ENCODE data around the gene TMEM222.
"Not testable (repeated sequence)": the region's sequence is repeated elsewhere in the genome, so short reads cannot be mapped to it uniquely, and the experiment has no call there.

TMEM222 gene

GRCh38 chr1:27321813-27322568 lies at the start of gene TMEM222:
TSS of gene TMEM222 (plus strand) at chr1:27322163. CDS start at chr1:27322198, 35 bp downstream.
- peak; percentile 92 to 95 (median 95) for DNase-seq (ENCODE audit: low read depth in 3 of 3)

- no peak for DNase-seq (ENCODE audit: low read depth in 3 of 3)
Measured at GRCh38 chr1:27274204-27274603, 47.8 kb upstream of the TMEM222 start.

GRCh38 chr1:27275696-27276095 lies 46.3 kb upstream of the TMEM222 start:
- no peak for DNase-seq (ENCODE audit: low read depth in 3 of 3)

- DNase-seq (ENCODE audit: low read depth in 3 of 3): peak; percentile 61 to 85 (median 82)
Measured at GRCh38 chr1:27284425-27285273, 37.3 kb upstream of the TMEM222 start.

GRCh38 chr1:27285274-27285660 lies 36.7 kb upstream of the TMEM222 start:
- DNase-seq (ENCODE audit: low read depth in 3 of 3): no peak

- DNase-seq (ENCODE audit: low read depth in 3 of 3): not testable (repeated sequence)
Measured at GRCh38 chr1:27285821-27286220, 36.1 kb upstream of the TMEM222 start.

- DNase-seq (ENCODE audit: low read depth in 3 of 3): not testable (repeated sequence)
Measured at GRCh38 chr1:27289125-27289524, 32.8 kb upstream of the TMEM222 start.

- DNase-seq (ENCODE audit: low read depth in 3 of 3): no peak
Measured at GRCh38 chr1:27290581-27290980, 31.4 kb upstream of the TMEM222 start.

DNA sequence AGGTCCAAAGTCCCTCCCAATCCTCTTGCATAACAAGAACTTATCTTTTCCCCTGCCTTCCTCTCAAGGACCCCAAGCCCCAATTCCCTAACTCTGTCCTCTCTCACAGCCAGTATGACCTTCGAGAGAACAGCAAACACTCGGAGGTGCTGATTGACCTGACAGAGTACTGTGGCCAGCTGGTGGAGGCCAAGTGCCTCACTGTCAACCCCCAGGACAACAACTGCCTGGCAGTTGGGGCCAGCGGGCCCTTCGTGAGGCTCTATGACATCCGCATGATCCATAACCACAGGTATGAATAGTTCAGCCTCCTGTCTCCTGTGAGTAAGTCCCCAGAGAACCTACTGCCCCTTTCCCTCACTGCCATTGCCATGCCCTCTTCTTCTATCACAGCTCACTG lies 29.9 kb upstream of the TMEM222 start:
- DNase-seq (ENCODE audit: low read depth in 3 of 3): no peak

DNA sequence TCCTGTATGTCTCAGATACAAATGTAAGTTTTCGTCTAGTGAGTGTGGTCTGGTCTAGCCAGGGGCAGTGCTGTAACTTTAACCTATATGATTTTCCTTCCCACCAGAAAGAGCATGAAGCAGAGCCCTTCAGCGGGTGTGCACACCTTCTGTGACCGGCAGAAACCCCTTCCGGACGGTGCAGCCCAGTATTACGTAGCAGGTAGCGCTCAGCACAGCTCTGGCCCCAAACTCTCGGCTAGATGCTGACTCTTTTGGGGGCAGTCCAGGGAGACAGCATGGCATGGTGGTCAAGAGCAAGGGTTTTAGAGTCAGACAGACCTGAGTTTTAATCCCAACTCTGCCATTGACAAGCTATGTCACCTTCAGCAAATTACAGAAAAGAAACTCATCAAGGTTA lies 28.0 kb upstream of the TMEM222 start:
- no peak for DNase-seq (ENCODE audit: low read depth in 3 of 3)

GRCh38 chr1:27296773-27297291 lies 25.1 kb upstream of the TMEM222 start:
- peak; percentile 43 to 59 (median 53) for DNase-seq (ENCODE audit: low read depth in 3 of 3)

GRCh38 chr1:27297903-27298302 lies 24.1 kb upstream of the TMEM222 start:
- DNase-seq (ENCODE audit: low read depth in 3 of 3): no peak

DNA sequence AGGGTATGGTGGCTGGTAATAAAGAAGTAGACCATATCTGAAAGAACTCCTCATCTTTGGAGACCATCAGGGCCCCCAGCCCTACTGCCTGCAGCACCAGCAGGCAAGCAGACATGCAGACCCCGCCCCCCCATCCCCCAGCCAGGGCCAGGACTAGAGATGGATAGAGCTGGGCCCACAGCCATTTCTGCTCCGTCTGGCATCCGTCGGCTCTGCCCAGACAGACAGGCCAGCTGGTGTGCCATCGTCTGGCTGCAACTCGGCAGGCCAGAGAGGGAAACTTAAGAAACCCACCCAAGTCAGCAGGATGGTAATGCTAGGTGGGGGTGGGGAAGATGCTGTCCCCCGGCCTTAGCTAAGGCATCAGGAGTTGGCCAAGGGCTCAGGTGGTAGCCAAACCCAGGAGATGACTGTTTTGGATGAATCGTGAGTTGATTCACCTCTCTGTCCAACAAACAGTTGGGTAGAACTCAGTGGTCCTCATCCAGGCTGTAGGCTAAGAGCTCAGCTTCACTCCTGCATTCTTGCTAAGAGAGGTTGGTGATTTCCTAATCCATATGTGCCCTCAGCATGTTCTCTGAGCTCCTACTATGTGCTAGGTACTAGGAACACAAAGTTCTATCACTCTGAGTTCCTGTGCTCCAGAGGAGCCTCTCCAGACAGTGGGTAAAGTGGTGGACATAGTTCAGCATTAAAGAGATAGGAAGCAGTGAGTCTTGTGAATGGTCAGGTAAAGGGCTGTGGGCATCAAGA lies 23.2 kb upstream of the TMEM222 start:
- DNase-seq (ENCODE audit: low read depth in 3 of 3): no peak

GRCh38 chr1:27299385-27300271 lies 22.3 kb upstream of the TMEM222 start:
- no peak for DNase-seq (ENCODE audit: low read depth in 3 of 3)

GRCh38 chr1:27300341-27301051 lies 21.5 kb upstream of the TMEM222 start:
- peak; percentile 59 to 60 (median 60) for DNase-seq (ENCODE audit: low read depth in 3 of 3)

DNA sequence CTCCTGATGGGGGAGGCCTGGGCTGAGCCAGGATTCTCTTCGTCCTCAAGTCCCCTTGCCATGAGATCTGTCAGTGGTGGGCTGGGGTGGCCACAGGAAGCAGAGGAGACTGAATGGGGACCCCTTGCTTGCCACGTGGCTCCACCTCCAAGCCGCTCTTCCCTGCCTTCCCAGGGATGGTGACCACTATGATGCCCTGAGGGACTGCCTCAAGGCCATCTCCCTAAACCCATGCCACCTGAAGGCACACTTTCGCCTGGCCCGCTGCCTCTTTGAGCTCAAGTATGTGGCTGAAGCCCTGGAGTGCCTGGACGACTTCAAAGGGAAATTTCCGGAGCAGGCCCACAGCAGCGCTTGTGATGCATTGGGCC lies 20.9 kb upstream of the TMEM222 start:
- no peak for DNase-seq (ENCODE audit: low read depth in 3 of 3)

DNA sequence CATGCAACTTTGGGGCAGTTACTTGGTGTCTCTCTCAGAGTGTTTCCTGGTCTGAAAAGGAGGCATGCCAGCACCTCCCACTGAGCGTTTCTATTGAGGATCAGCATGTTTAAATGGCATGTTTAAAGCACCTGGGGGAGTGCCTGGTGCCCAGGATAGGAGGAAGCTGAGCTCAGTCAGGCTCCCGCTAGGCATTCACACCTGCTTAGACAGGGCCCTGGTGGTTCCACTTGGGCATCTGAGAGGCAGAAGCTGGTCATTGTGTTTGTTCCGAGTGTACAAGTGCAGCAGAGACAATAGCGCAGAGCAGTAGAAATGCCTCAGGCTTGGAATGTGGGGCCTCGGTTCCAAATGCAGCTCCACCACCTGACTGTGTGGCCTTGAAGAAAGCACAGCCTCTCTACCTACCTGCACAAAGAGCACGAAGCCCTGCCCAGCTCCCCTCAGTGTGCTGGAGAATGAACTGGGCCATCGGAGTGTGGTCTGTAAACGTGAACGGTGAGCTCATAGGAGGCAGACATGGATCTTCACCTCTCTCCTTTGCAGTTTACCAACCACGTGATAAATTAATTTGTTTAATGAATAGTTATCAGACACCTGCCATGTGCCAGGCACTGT lies 20.3 kb upstream of the TMEM222 start:
- no peak for DNase-seq (ENCODE audit: low read depth in 3 of 3)

GRCh38 chr1:27302612-27303011 lies 19.4 kb upstream of the TMEM222 start:
- DNase-seq (ENCODE audit: low read depth in 3 of 3): no peak

DNA sequence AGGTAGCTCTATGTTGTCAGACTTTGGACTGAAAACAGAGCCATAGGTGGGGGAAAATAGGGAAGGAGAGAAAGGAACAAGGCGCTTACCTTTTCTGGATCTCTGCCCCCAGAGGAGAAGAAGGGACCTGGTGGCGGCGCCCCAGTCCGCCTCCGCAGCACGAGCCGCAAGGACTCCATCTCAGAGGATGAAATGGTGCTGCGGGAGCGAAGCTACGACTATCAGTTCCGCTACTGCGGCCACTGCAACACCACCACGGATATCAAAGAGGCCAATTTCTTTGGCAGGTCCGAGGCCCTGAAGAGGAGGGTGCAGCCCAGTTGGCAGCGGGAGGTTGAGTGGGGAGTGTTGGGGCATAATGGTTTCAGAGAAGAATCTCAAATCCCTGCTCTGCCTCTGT lies 18.5 kb upstream of the TMEM222 start:
- DNase-seq (ENCODE audit: low read depth in 3 of 3): no peak

GRCh38 chr1:27306071-27306470 lies 15.9 kb upstream of the TMEM222 start:
- DNase-seq (ENCODE audit: low read depth in 3 of 3): no peak

Data from stimulated activated CD4-positive, alpha-beta T cell treated with anti-CD3 and anti-CD28 coated beads, TNF-alpha, amount 100 ng/mL, for 4 hours (primary cell).